KMS-11 (cell line): Measurements from ENCODE around the gene CALN1.

Experiments
- H2AFZ ChIP-seq: fragments of 200-600 bp; sonication (generic); 2 replicates; pipeline ENCODE4 v1.6.1; 2016; ENCODE audit warnings: antibody characterized with exemption, mixed run types, low read depth
- H3K27ac ChIP-seq: fragments of 200-600 bp; sonication (generic); 2 replicates; pipeline ENCODE4 v1.6.1; 2016; ENCODE audit warnings: mild to moderate bottlenecking, mixed run types
- H3K27me3 ChIP-seq: fragments of 200-600 bp; sonication (generic); 2 replicates; pipeline ENCODE4 v1.6.1; 2017; ENCODE audit warnings: mild to moderate bottlenecking, low read depth, mixed run types, moderate library complexity; ENCODE audit not compliant: insufficient read depth
- H3K36me3 ChIP-seq: fragments of 200-600 bp; sonication (generic); 2 replicates; pipeline ENCODE4 v1.6.1; 2017; ENCODE audit warnings: mild to moderate bottlenecking, mixed run types; ENCODE audit not compliant: insufficient read depth
- H3K4me1 ChIP-seq: fragments of 200-600 bp; sonication (generic); 2 replicates; pipeline ENCODE4 v1.6.1; 2016; ENCODE audit warnings: mild to moderate bottlenecking, low read depth, mixed run types; ENCODE audit not compliant: poor library complexity, severe bottlenecking
- H3K4me2 ChIP-seq: fragments of 200-600 bp; sonication (generic); 2 replicates; pipeline ENCODE4 v1.7.0; 2016; ENCODE audit warnings: mild to moderate bottlenecking, mixed run types
- H3K4me3 ChIP-seq: fragments of 200-600 bp; sonication (generic); IDR thresholded peaks from 2 replicates; pipeline ENCODE4 v1.6.1; 2017; ENCODE audit warnings: low read depth, low read length, mixed read lengths; ENCODE audit not compliant: insufficient read depth
- H3K79me2 ChIP-seq: fragments of 200-600 bp; sonication (generic); 2 replicates; pipeline ENCODE4 v1.6.1; 2016; ENCODE audit warnings: low read depth, mixed run types; ENCODE audit not compliant: insufficient read depth
- H3K9ac ChIP-seq: fragments of 200-600 bp; sonication (generic); 2 replicates; pipeline ENCODE4 v1.6.1; 2016; ENCODE audit warnings: mild to moderate bottlenecking, mixed run types
- H4K20me1 ChIP-seq: fragments of 200-600 bp; sonication (generic); 2 replicates; pipeline ENCODE4 v1.6.1; 2016; ENCODE audit warnings: mild to moderate bottlenecking, mixed run types; ENCODE audit not compliant: insufficient read depth
- TF ChIP-seq, protein P1 (sequence below): fragments of 200-600 bp; sonication (generic); conservative IDR thresholded peaks from 2 replicates; pipeline ENCODE4 v1.6.1; 2017; ENCODE audit warnings: low read depth, mild to moderate bottlenecking, antibody characterized with exemption, low read length, moderate library complexity, mixed read lengths

The CALN1 gene

GRCh38 chr7:72413886-72414285 lies 1.7 kb upstream of the CALN1 start:
- Histone ChIP-seq H3K27ac (no peak overlapping the region), H3K9ac (no peak overlapping the region), H3K79me2 (no peaks in the 10 kb centered on the region), H3K4me1 (no peaks in the 10 kb centered on the region), H4K20me1 (no peaks in the 10 kb centered on the region), H3K4me3 (no peak overlapping the region), H3K36me3 (no peaks in the 10 kb centered on the region), H3K4me2 (no peak overlapping the region), H2AFZ (no peak overlapping the region), H3K27me3 (no peaks in the 10 kb centered on the region)
- TF ChIP-seq, protein P1, sequence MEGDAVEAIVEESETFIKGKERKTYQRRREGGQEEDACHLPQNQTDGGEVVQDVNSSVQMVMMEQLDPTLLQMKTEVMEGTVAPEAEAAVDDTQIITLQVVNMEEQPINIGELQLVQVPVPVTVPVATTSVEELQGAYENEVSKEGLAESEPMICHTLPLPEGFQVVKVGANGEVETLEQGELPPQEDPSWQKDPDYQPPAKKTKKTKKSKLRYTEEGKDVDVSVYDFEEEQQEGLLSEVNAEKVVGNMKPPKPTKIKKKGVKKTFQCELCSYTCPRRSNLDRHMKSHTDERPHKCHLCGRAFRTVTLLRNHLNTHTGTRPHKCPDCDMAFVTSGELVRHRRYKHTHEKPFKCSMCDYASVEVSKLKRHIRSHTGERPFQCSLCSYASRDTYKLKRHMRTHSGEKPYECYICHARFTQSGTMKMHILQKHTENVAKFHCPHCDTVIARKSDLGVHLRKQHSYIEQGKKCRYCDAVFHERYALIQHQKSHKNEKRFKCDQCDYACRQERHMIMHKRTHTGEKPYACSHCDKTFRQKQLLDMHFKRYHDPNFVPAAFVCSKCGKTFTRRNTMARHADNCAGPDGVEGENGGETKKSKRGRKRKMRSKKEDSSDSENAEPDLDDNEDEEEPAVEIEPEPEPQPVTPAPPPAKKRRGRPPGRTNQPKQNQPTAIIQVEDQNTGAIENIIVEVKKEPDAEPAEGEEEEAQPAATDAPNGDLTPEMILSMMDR, result no peak

DNA sequence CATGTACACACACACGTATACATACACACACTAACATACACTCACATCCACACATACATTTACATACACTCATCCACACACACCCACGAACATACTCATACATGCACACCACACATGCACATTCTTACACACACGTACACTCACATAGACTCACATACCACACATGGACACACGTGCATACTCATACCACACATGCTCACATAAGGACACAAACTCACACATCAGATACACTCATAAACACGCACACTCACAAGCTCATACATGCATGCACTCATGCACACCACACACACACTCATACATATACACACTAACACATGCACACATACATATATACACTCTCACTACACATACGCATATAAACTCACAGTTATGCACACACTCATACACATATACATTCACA lies 1.2 kb upstream of the CALN1 start:
- TF ChIP-seq, protein P1, result no peak
- Histone ChIP-seq H3K9ac (no peak overlapping the region), H2AFZ (no peak overlapping the region), H3K36me3 (no peaks in the 10 kb centered on the region), H3K27ac (no peak overlapping the region), H3K27me3 (no peaks in the 10 kb centered on the region), H3K79me2 (no peaks in the 10 kb centered on the region), H3K4me1 (no peaks in the 10 kb centered on the region), H3K4me2 (no peak overlapping the region), H3K4me3 (no peak overlapping the region), H4K20me1 (no peaks in the 10 kb centered on the region)

GRCh38 chr7:72411419-72411818 lies 719 bp downstream of the CALN1 start:
- H3K4me2 ChIP-seq, result no peak overlapping the region
- no peak overlapping the region for H2AFZ ChIP-seq
- TF ChIP-seq, protein P1, result no peak
- H3K27me3 ChIP-seq, result no peaks in the 10 kb centered on the region
- H3K79me2 ChIP-seq, result no peaks in the 10 kb centered on the region
- no peak overlapping the region for H3K27ac ChIP-seq
- H3K4me3 ChIP-seq, result no peak overlapping the region
- no peak overlapping the region for H3K9ac ChIP-seq
- H3K36me3 ChIP-seq, result no peaks in the 10 kb centered on the region
- no peaks in the 10 kb centered on the region for H4K20me1 ChIP-seq
- H3K4me1 ChIP-seq, result no peaks in the 10 kb centered on the region

GRCh38 chr7:72409638-72410015 lies 2.5 kb downstream of the CALN1 start:
- H3K9ac ChIP-seq, result no peak overlapping the region
- H2AFZ ChIP-seq, result no peak overlapping the region
- H3K36me3 ChIP-seq, result no peaks in the 10 kb centered on the region
- TF ChIP-seq, protein P1, result no peak
- no peaks in the 10 kb centered on the region for H3K79me2 ChIP-seq
- H3K27me3 ChIP-seq, result no peaks in the 10 kb centered on the region
- no peak overlapping the region for H3K4me3 ChIP-seq
- H4K20me1 ChIP-seq, result no peaks in the 10 kb centered on the region
- H3K27ac ChIP-seq, result no peak overlapping the region
- no peak overlapping the region for H3K4me2 ChIP-seq
- H3K4me1 ChIP-seq, result no peaks in the 10 kb centered on the region
